Spleen (tissue), 11 donors: ENCODE measurements around the gene ABHD16B. TPM values are rescaled to one million over a fixed set of nuclear protein-coding genes. Genes with fewer than 3 reads are reported as not detected.

ENCODE experiments used
- DNase-seq: peaks from one replicate; pipeline ENCODE4 v3.0.0-alpha.2; 2020
- H3K27ac ChIP-seq, 8 donors: fragments of 200-600 bp; sonication (generic) in 7 of 8; 1 replicate in 4 of 8; 2 replicates in 4 of 8; pipeline versions ENCODE4 v1.5.0 to v1.8.0; 2016 to 2021; ENCODE audit warnings: inconsistent platforms in 4 of 8, mild to moderate bottlenecking in 4 of 8, moderate library complexity in 1 of 8
- H3K27me3 ChIP-seq, 7 donors: fragments of 200-600 bp; sonication (generic) in 6 of 7; replicated peaks in 1 of 7; 1 replicate in 4 of 7; 2 replicates in 3 of 7; pipeline versions ENCODE4 v1.5.0 to v1.8.0; 2016 to 2021; ENCODE audit warnings: inconsistent platforms in 3 of 7, mild to moderate bottlenecking in 1 of 7
- H3K36me3 ChIP-seq, 6 donors: fragments of 200-600 bp; sonication (generic) in 5 of 6; 1 replicate in 4 of 6; 2 replicates in 2 of 6; pipeline versions ENCODE4 v1.5.0 to v1.8.0; 2016 to 2021; ENCODE audit warnings: inconsistent platforms in 2 of 6
- H3K4me1 ChIP-seq, 6 donors: fragments of 200-600 bp; sonication (generic) in 5 of 6; 1 replicate in 3 of 6; 2 replicates in 3 of 6; pipeline versions ENCODE4 v1.5.0 to v1.8.0; 2016 to 2021; ENCODE audit warnings: inconsistent platforms in 3 of 6
- H3K4me3 ChIP-seq, 8 donors: fragments of 200-600 bp; sonication (generic) in 7 of 8; 1 replicate in 4 of 8; 2 replicates in 4 of 8; pipeline versions ENCODE4 v1.5.0 to v1.8.0; 2016 to 2021; ENCODE audit warnings: inconsistent platforms in 4 of 8, mild to moderate bottlenecking in 4 of 8, moderate library complexity in 2 of 8
- H3K9me3 ChIP-seq, 8 donors: fragments of 200-600 bp; sonication (generic) in 7 of 8; 1 replicate in 4 of 8; 2 replicates in 4 of 8; pipeline versions ENCODE4 v1.5.0 to v1.8.0; 2016 to 2021; ENCODE audit warnings: inconsistent platforms in 4 of 8
- CTCF ChIP-seq, 11 experiments: fragments of 200-600 bp in 7 of 11; fragments of 450-650 bp in 4 of 11; sonication (generic) in 4 of 11; IDR thresholded peaks in 8 of 11; conservative IDR thresholded peaks in 3 of 11; 1 replicate in 7 of 11; 2 replicates in 4 of 11; pipeline versions ENCODE4 v1.4.0 to v1.8.0; 2016 to 2021; ENCODE audit warnings: antibody characterized with exemption in 11 of 11, inconsistent platforms in 4 of 11, mild to moderate bottlenecking in 1 of 11
- POLR2A ChIP-seq, 3 donors: fragments of 450-650 bp; IDR thresholded peaks; one replicate each; pipeline ENCODE4 v1.5.1; 2017; ENCODE audit warnings: antibody characterized with exemption in 3 of 3, mild to moderate bottlenecking in 1 of 3
- POLR2AphosphoS5 ChIP-seq, 3 donors: sonication (generic); formaldehyde crosslinking; IDR thresholded peaks; one replicate each; pipeline ENCODE4 v1.5.1; 2017; ENCODE audit warnings: antibody characterized with exemption in 3 of 3
- WGBS, 5 donors: extraction: QIAGEN DNeasy Blood & Tissue Kit in 3 of 5; methylation state at CpG; one replicate each; pipeline versions ENCODE4 v1.1.5 to v1.1.7; 2013 to 2018; 5-methylcytosine and 5-hydroxymethylcytosine counted together
- intact Hi-C: fragments of 100-400 bp; cut with DNase I; formaldehyde crosslinking; loops from one replicate; pipeline ENCODE4 v1.15.0; 2023; ENCODE audit warnings: low total_unique reads
- polyA plus RNA-seq, 3 donors: library from polyadenylated mRNA; stranded (reverse); fragments of 200-250 nt; gene quantifications; one replicate each; pipeline ENCODE4 v1.2.1, GENCODE V29; 2013
- total RNA-seq, 7 donors: library from RNA; depleted of rRNA in 3 of 7; stranded (reverse); fragments of >200 nt in 3 of 7; fragmentation: NEBNext Ultra II Directional in 4 of 7; extraction: Animal tissue kit (Norgen Biotek cat#: 25700) in 4 of 7; gene quantifications; one replicate each; pipeline versions ENCODE4 v1.1.0 to v1.2.1, GENCODE V29; 2016 to 2021
- donor health status: healthy with polysubstance abuse.
- donor health status: DM: no; HTN: no; CAD: no; lungs with moderate emphysema.
- donor health status: DM: no; HTN: no; CAD: no.
- donor health status: Bipolar disorder and iron deficiency.
- donor health status: healthy.
- donor health status: DM: no; HTN: no; CAD: no.
- donor health status: DM: yes; HTN: yes; CAD: no.

The ABHD16B gene
- total and polyA plus RNA-seq, 10 donors, result 0.49 to 0.86 (median 0.57) TPM; not detected in 7

GRCh38 chr20:63861981-63862901 is 943 bp downstream of the ABHD16B start:
- WGBS, 5 donors, result 96 to 98% (median 96%) methylated on average over 24 to 95 of the region's 95 CpGs
- peaks cover 48 to 95% (median 80%) of the 10 kb centered on the region in 6 donors for H3K4me1 ChIP-seq
- no peaks in the 10 kb centered on the region for H3K27me3 ChIP-seq
- peaks cover 0 to 29% (median 15%) of the 10 kb centered on the region in 6 donors for H3K36me3 ChIP-seq
- no peaks in the 10 kb centered on the region for H3K9me3 ChIP-seq
- intact Hi-C loops, result loop anchor here (10.0 kb wide), 1 partner anchor 157 kb away; the partner anchor contains the start of genes ARFRP1 and ZGPAT
- H3K27ac ChIP-seq, result peak overlapping the region in 6 of 8 donors; percentile 14 to 99 (median 97)
- peak overlapping the region in 1 of 8 donors; percentile 83 for H3K4me3 ChIP-seq
- no peak for DNase-seq
- peak in 2 of 3 donors; percentile 37 to 61 for TF ChIP-seq POLR2AphosphoS5 (IDR thresholded peaks at IDR 0.05)
- no peak for TF ChIP-seq POLR2A (IDR thresholded peaks at IDR 0.05)

GRCh38 chr20:63863021-63863797 is 1.9 kb downstream of the ABHD16B start:
- H3K4me1 ChIP-seq, result peaks cover 38 to 95% (median 79%) of the 10 kb centered on the region in 6 donors
- no peaks in the 10 kb centered on the region for H3K27me3 ChIP-seq
- H3K4me3 ChIP-seq, result peak overlapping the region in 5 of 8 donors; percentile 83 to 94 (median 91)
- no peak for DNase-seq
- H3K36me3 ChIP-seq, result peaks cover 0 to 39% (median 18%) of the 10 kb centered on the region in 6 donors
- 79 to 95% (median 85%) methylated on average over 10 to 18 of the region's 18 CpGs for WGBS, 5 donors
- H3K27ac ChIP-seq, result peak overlapping the region; percentile 91 to 99 (median 97)
- no peaks in the 10 kb centered on the region for H3K9me3 ChIP-seq
- TF ChIP-seq POLR2A (IDR thresholded peaks at IDR 0.05) (no peak), POLR2AphosphoS5 (IDR thresholded peaks at IDR 0.05) (no peak), CTCF (IDR thresholded peaks at IDR 0.05 in 8 of 11, conservative IDR thresholded peaks at IDR 0.05 in 3 of 11) (no peak)
- intact Hi-C loops, result loop anchor here (10.0 kb wide), 1 partner anchor 158 kb away; the partner anchor contains the start of genes ARFRP1 and ZGPAT

- WGBS, 5 donors, result 1 to 2% (median 2%) methylated on average over 28 to 38 of the region's 38 CpGs
- peak; percentile 98 for DNase-seq
- H3K36me3 ChIP-seq, result peaks cover 0 to 47% (median 23%) of the 10 kb centered on the region in 6 donors
- H3K4me1 ChIP-seq, result peaks cover 32 to 95% (median 75%) of the 10 kb centered on the region in 6 donors
- H3K27me3 ChIP-seq, result no peaks in the 10 kb centered on the region
- H3K4me3 ChIP-seq, result peak overlapping the region; percentile 67 to 94 (median 88)
- TF ChIP-seq CTCF (IDR thresholded peaks at IDR 0.05 in 8 of 11, conservative IDR thresholded peaks at IDR 0.05 in 3 of 11) (peak; percentile 47 to 87 (median 78)), POLR2A (IDR thresholded peaks at IDR 0.05) (no peak), POLR2AphosphoS5 (IDR thresholded peaks at IDR 0.05) (peak; percentile 94 to 96 (median 95))
- peak overlapping the region; percentile 91 to 99 (median 97) for H3K27ac ChIP-seq
- intact Hi-C loops, result loop anchor here (10.0 kb wide), 1 partner anchor 159 kb away; the partner anchor contains the start of genes ARFRP1 and ZGPAT
- H3K9me3 ChIP-seq, result no peaks in the 10 kb centered on the region
Observed at GRCh38 chr20:63863798-63864544, 2.7 kb downstream of the ABHD16B start.
